K562 (cell line): ENCODE results near the gene ANAPC16. TPM values are rescaled to one million over a fixed set of nuclear protein-coding genes. Genes with fewer than 3 reads are reported as not detected.

Source experiments
- ATF2 ChIP-seq: sonication (generic); formaldehyde crosslinking; IDR thresholded peaks from 2 replicates; pipeline ENCODE4 v1.8.1; 2022; ENCODE audit warnings: missing genetic modification reagents
- CLOCK ChIP-seq: fragments of 250-450 bp; sonication (Bioruptor Pico); IDR thresholded peaks from 2 replicates; pipeline ENCODE4 v1.4.0; 2020; ENCODE audit warnings: mild to moderate bottlenecking, moderate library complexity, borderline replicate concordance
- COPS2 ChIP-seq: fragments of 450-650 bp; conservative IDR thresholded peaks from 2 replicates; pipeline ENCODE4 v1.6.1; 2016; ENCODE audit warnings: mild to moderate bottlenecking, moderate library complexity
- HOXB6 ChIP-seq: fragments of 250-450 bp; sonication (Bioruptor Pico); IDR thresholded peaks from 2 replicates; pipeline ENCODE4 v1.5.1; 2022; ENCODE audit warnings: mild to moderate bottlenecking, borderline replicate concordance
- NR2C1 ChIP-seq, 2 experiments: fragments of 450-650 bp; IDR thresholded peaks; 2 replicates each; pipeline ENCODE4 v1.6.1; 2017; ENCODE audit warnings: mild to moderate bottlenecking in 2 of 2, antibody characterized with exemption in 1 of 2, inconsistent platforms in 1 of 2, missing compliant biosample characterization in 1 of 2, missing genetic modification characterization in 1 of 2
- POLR2A ChIP-seq: fragments of 450-650 bp; conservative IDR thresholded peaks from 2 replicates; pipeline ENCODE4 v1.6.1; 2016
- TBL1XR1 ChIP-seq, 2 experiments: IDR thresholded peaks; 2 replicates each; pipeline ENCODE4 v1.6.1; 2012; ENCODE audit warnings: improper control_type of control experiment in 2 of 2, low read length in 2 of 2, mild to moderate bottlenecking in 1 of 2
- polyA plus RNA-seq, 8 experiments: library from polyadenylated mRNA; depleted of rRNA in 4 of 8; stranded (reverse) in 5 of 8; unstranded in 3 of 8; fragments of >200 nt; fragmentation: Nextera tagmentation in 2 of 8; fragmentation: Illumina TruSeq in 1 of 8; extraction: Ambion mirVana in 2 of 8; extraction: Trizol in 1 of 8; gene quantifications; 2 replicates each; pipeline versions ENCODE4 v1.2.1 to v1.2.3, GENCODE V29; 2011 to 2014; ENCODE audit warnings: inconsistent platforms in 1 of 8, missing spikeins in 1 of 8
- total RNA-seq, 7 experiments: library from RNA; depleted of rRNA in 6 of 7; stranded (reverse); fragments of >200 nt in 6 of 7; fragmentation: Illumina TruSeq in 2 of 7; extraction: Trizol in 2 of 7; gene quantifications; 2 replicates each; pipeline versions ENCODE4 v1.2.1 to v1.2.3, GENCODE V29; 2011 to 2021; ENCODE audit warnings: low replicate concordance in 1 of 7

ANAPC16 gene
- total and polyA plus RNA-seq, 9 of the 15 experiments (the other 6 are each of a cell fraction or from before 2014, with no cell fraction given) = 42.6 to 208 (median 108) TPM

GRCh38 chr10:72267381-72267780 is 51.6 kb downstream of the ANAPC16 start (continued):
- TF ChIP-seq COPS2 (no peak), HOXB6 (CRISPR knock-in tag) (no peak), TBL1XR1 (IDR thresholded peaks at IDR 0.05; ENCODE audit: low read length in 2 of 2) (no peak), POLR2A (no peak), ATF2 (CRISPR knock-in tag) (no peak), CLOCK (no peak), NR2C1 (IDR thresholded peaks at IDR 0.05) (no peak), NR2C1 (tag; IDR thresholded peaks at IDR 0.05) (no peak)
